SKM-1 treated with dmso at 0.1 percent for 144 hours (cell line): Measurements from ENCODE around the gene ZNF823.
"Not testable (repeated sequence)": the region's sequence is repeated elsewhere in the genome, so short reads cannot be mapped to it uniquely, and the experiment has no call there.

Experiments
- DNase-seq: peaks from one replicate; lab custom pipeline; 2025; ENCODE audit not compliant: unreplicated experiment; lab: John Stamatoyannopoulos, UW

Gene ZNF823

DNA sequence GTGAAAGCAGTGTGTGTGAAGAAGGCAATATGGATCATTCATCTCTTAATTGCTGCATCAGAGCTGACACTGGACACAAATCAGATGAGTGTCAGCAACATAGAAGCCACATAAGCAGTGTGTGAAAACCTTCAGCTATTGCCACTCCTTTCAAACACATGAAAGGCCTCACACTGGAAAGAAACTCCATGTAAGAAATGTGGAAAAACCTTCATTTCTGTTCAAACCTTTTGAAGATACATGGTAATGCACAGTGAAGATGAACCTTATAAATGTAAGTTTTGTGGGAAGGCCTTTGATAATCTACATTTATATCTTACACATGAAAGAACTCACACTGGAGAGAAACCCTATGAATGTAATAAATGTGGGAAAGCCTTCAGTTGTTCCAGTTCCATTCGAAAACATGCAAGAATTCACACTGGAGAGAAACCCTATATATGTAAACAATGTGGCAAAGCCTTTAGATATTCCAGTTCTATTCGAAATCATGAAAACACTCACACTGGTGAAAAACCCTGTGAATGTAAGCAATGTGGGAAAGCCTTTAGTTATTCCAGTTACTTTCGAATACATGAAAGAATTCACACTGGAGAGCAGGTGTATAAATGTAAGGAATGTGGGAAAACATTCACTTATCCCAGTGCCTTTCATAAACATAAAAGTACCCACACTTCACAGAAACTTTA, 53.6 kb downstream of the ZNF823 start:
- no peak for DNase-seq

DNA sequence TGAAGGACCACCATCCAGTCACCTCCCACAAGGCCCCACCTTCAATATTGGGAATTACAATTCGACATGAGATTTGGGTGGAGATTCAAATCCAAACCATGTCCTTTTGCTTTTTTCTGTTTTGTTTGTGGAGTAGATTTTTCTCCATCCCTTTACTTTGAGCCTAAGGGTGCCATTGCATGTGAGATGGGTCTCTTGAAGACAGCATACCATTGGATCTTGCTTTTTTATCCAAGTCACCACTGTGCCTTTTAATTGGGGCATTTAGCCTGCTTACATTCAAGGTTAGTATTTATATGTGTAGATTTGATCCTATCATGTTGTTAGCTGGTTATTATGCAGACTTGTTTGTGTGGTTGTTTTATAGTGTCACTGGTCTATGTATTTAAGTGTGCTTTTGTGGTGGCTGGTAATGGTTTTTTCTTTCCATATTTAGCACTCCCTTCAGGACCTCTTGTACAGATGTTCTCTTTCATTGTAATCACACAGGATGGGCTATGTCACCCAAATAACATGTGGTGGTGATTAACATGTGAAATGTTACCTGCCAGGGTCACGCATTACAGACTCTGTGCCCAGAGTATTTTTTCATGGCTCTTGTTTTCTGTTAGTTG, 58.0 kb downstream of the ZNF823 start:
- no peak for DNase-seq

DNA sequence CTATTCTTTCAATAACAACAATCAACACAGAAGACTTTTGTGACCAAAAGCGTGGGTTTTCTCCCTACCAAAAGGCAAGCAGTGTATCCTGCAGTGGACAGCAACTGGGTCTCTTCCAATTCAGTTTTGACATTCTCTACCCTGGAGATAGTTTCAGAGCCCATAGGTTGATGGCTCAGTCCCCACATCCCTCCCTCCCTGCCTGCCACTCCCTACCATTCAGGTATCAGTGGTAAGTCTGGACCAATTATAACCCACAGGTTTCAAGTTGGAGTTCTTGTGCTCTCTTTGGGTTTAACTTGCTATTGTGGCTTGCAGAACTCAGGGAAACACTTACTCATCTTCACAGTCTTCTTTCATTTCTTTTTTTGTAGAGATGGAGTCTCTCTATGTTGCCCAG, 60.2 kb downstream of the ZNF823 start:
- DNase-seq = no peak

DNA sequence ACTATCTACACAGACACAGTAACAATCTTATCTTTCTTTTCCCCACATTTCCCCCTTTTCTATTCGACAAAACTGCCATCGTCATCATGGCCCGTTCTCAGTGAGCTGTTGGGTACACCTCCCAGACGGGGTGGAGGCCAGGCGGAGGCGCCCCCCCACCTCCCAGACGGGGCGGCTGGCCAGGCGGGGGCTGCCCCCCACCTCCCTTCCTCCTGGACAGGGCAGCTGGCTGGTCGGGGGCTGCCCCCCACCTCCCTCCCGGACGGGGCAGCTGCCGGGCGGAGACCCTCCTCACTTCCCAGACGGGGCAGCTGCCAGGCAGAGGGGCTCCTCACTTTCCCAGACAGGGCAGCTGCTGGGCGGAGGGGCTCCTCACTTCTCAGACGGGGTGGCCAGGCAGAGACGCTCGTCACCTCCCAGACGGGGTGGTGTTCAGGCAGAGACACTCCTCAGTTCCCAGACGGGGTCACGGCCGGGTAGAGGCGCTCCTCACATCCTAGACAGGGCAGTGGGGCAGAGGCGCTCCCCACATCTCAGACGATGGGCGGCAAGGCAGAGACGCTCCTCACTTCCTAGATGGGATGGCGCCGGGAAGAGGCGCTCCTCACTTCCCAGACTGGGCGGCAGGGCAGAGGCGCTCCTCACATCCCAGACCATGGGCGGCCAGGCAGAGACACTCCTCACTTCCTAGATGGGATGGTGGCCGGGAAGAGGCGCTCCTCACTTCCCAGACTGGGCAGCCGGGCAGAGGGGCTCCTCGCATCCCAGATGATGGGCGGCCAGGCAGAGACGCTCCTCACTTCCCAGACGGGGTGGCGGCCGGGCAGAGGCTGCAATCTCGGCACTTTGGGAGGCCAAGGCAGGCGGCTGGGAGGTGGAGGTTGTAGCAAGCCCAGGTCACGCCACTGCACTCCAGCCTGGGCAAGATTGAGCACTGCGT, 61.8 kb downstream of the ZNF823 start:
- DNase-seq = not testable (repeated sequence)

DNA sequence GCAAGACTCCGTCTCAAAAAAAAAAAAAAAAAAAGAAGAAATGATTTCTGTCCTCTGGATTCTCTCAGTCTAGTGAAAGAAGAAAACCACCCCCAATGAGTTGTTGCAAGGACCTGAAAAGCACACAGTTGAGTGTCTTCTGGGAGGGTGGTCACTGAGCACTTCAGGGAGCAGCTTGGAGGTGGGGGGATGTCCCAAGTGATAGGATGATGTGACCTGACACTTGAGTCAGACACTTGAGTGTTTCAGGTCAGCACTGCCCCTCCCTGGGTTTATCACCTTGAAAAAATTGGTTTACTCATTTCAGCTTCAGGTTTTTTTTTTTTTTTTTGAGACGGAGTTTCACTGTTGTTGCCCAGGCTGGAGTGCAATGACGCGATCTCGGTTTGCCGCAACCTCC, 63.2 kb downstream of the ZNF823 start:
- DNase-seq = no peak

DNA sequence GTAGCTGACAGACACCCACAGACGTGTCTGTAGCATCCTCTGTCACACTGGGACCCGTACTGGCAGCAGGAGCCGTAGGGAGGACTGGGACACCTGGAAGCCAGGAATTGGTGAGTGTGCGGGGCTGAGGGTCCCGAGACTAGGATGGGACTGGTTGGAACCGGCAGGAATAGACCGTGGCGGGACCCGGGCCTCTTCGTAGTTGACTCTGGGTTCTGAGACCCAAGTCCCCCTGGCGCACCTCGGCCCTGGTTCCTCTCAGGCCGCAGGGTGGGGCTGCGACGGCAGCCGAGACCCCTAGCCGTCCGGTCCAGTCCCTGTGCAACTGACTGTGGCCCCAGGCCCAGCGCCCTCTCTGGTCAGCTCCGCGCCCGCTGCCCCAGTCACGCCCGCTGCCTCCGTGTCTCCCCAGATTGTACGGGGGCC, 64.7 kb downstream of the ZNF823 start:
- no peak for DNase-seq

DNA sequence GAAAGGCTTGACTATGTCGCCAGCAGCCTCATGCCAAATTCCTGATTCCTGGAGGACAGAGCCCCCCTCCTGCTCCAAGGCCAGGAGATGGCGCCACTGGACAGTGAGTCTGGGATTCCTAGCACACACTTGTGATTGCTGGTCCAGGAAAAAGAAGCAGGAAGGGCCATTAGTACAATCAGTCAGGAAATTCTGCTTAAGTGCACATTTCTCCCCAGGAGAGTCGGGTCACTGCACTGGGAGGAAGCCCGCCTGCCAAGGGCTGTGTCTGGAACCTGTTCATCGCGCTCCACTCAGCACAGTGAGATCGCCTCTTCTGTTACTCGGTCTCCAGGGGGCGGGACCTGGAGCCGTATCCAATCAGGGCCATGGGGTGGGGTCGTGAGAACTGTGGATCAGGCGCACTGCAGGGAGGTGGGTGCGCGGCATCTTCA, 65.1 kb downstream of the ZNF823 start:
- DNase-seq = no peak
